HepG2 (cell line): ENCODE results near the gene TEAD4. TPM values are rescaled to one million over a fixed set of nuclear protein-coding genes. Genes with fewer than 3 reads are reported as not detected.

Experiments
- CENPX ChIP-seq: sonication (generic); formaldehyde crosslinking; IDR thresholded peaks from 2 replicates; pipeline ENCODE4 v1.9.0; 2021; ENCODE audit warnings: mild to moderate bottlenecking, missing genetic modification reagents, moderate library complexity
- HDAC6 ChIP-seq: fragments of 200-600 bp; sonication (generic); IDR thresholded peaks from 2 replicates; pipeline ENCODE4 v1.7.0; 2017; ENCODE audit warnings: mild to moderate bottlenecking, antibody characterized with exemption, low read length, low read depth
- IRX3 ChIP-seq: sonication (generic); formaldehyde crosslinking; IDR thresholded peaks from 2 replicates; pipeline ENCODE4 v1.8.1; 2023; ENCODE audit warnings: mild to moderate bottlenecking, low read depth, missing genetic modification reagents, borderline replicate concordance
- ZFP37 ChIP-seq: sonication (generic); formaldehyde crosslinking; IDR thresholded peaks from 2 replicates; pipeline ENCODE4 v1.4.0; 2020; ENCODE audit warnings: missing genetic modification reagents, borderline replicate concordance
- ZFX ChIP-seq: sonication (generic); formaldehyde crosslinking; IDR thresholded peaks from 2 replicates; pipeline ENCODE4 v1.4.0; 2020; ENCODE audit warnings: mild to moderate bottlenecking, low read depth, missing genetic modification reagents, moderate library complexity
- ZNF124 ChIP-seq: sonication (generic); formaldehyde crosslinking; IDR thresholded peaks from 2 replicates; pipeline ENCODE4 v1.4.0; 2020; ENCODE audit warnings: missing genetic modification reagents
- ZNF260 ChIP-seq: sonication (generic); formaldehyde crosslinking; IDR thresholded peaks from 2 replicates; pipeline ENCODE4 v1.4.0; 2020; ENCODE audit warnings: missing genetic modification reagents, low read depth, mild to moderate bottlenecking, borderline replicate concordance
- ZNF326 ChIP-seq: sonication (generic); formaldehyde crosslinking; IDR thresholded peaks from 2 replicates; pipeline ENCODE4 v1.4.0; 2020; ENCODE audit warnings: missing genetic modification reagents, borderline replicate concordance
- ZNF329 ChIP-seq: sonication (generic); formaldehyde crosslinking; IDR thresholded peaks from 2 replicates; pipeline ENCODE4 v1.9.0; 2021; ENCODE audit warnings: low read depth, mild to moderate bottlenecking, missing genetic modification reagents
- ZNF484 ChIP-seq: sonication (generic); formaldehyde crosslinking; IDR thresholded peaks from 2 replicates; pipeline ENCODE4 v1.5.1; 2020; ENCODE audit warnings: mild to moderate bottlenecking, low read depth, missing genetic modification reagents, borderline replicate concordance
- ZNF589 ChIP-seq: sonication (generic); formaldehyde crosslinking; conservative IDR thresholded peaks from 2 replicates; pipeline ENCODE4 v1.8.0; 2022; ENCODE audit warnings: mild to moderate bottlenecking, moderate library complexity, missing genetic modification reagents
- ZNF788 ChIP-seq: sonication (generic); formaldehyde crosslinking; IDR thresholded peaks from 2 replicates; pipeline ENCODE4 v1.5.0; 2020; ENCODE audit warnings: mild to moderate bottlenecking, missing genetic modification reagents, borderline replicate concordance
- ZSCAN20 ChIP-seq: sonication (generic); formaldehyde crosslinking; IDR thresholded peaks from 2 replicates; pipeline ENCODE4 v1.4.0; 2020; ENCODE audit warnings: missing genetic modification reagents, mild to moderate bottlenecking, borderline replicate concordance
- polyA plus RNA-seq, 8 experiments: library from polyadenylated mRNA; depleted of rRNA in 3 of 8; stranded (reverse) in 7 of 8; unstranded in 1 of 8; fragments of >200 nt; fragmentation: Illumina TruSeq in 4 of 8; extraction: Trizol in 4 of 8; gene quantifications; 2 replicates each; pipeline versions ENCODE4 v1.2.1 to v1.2.3, GENCODE V29; 2011 to 2016; ENCODE audit warnings: low read depth in 4 of 8, missing spikeins in 1 of 8, mixed read lengths in 1 of 8; ENCODE audit not compliant: insufficient read depth in 1 of 8
- total RNA-seq, 5 experiments: library from RNA; depleted of rRNA; stranded (reverse); fragments of >200 nt; fragmentation: Illumina TruSeq; extraction: Trizol; gene quantifications; 2 replicates each; pipeline ENCODE4 v1.2.3, GENCODE V29; 2016; ENCODE audit warnings: low read depth in 1 of 5
- TF ChIP-seq, protein P1 (sequence below), 2 experiments: sonication (generic) in 1 of 2; formaldehyde crosslinking in 1 of 2; IDR thresholded peaks; 2 replicates each; pipeline versions ENCODE4 v1.4.0 to v1.6.1; 2018 to 2020; ENCODE audit warnings: missing genetic modification reagents in 2 of 2, borderline replicate concordance in 1 of 2, low read depth in 1 of 2, mild to moderate bottlenecking in 1 of 2, missing biosample characterization in 1 of 2
- TF ChIP-seq, protein P2 (sequence below): sonication (generic); formaldehyde crosslinking; IDR thresholded peaks from 2 replicates; pipeline ENCODE4 v1.5.0; 2020; ENCODE audit warnings: mild to moderate bottlenecking, low read depth, missing genetic modification reagents, borderline replicate concordance
- TF ChIP-seq, protein P3 (sequence below): sonication (generic); formaldehyde crosslinking; IDR thresholded peaks from 2 replicates; pipeline ENCODE4 v1.4.0; 2020; ENCODE audit warnings: missing genetic modification reagents, borderline replicate concordance
- TF ChIP-seq, protein P4 (sequence below): sonication (generic); formaldehyde crosslinking; IDR thresholded peaks from 2 replicates; pipeline ENCODE4 v1.4.0; 2020; ENCODE audit warnings: missing genetic modification reagents
- TF ChIP-seq, protein P5 (sequence below): sonication (generic); formaldehyde crosslinking; IDR thresholded peaks from 2 replicates; pipeline ENCODE4 v1.4.0; 2020; ENCODE audit warnings: missing genetic modification reagents

TEAD4 gene
- total and polyA plus RNA-seq, 2 of the 13 experiments (the other 11 are each of a cell fraction or from before 2014, with no cell fraction given) = 45.0 to 69.4 TPM

DNA sequence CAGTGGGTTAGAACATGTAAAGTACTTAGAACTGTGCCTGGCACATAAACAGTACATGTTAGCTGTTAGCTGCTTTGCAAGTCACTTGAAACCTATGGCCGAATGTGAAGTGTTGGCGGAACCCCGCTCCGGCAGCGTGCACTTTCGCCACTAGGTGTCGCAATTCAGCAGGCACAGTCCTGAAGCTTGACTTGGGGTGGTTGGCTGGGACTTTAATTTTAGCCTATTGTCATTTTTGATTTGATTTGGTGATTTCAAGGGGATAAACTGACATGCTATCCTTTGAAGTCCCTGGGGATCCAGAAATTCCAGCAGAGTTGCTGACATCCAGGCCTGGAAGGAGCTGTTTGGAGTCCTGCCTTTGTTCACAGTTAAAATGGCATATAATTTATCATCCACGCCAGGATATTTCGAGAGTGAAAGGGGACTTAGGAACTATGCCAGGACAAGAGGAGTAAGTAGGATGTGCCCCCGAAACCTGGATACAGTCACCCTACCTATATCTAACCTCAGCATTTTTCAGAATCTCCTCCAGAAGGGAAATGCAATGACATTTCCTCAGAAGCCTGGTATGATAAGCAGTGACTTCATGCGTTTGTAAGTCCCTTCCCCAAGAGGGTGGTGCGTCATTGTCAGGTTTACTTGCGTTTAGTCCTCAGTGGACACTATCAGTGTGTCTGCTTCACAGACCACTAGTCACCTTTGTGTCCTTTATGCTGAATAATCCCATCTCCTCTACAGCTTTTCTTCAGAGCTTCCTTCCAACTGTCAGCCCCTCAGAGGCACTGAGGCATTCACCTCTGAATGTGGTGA is 114.4 kb downstream of the TEAD4 start (continued):
- TF ChIP-seq ZNF329 (CRISPR knock-in tag) (no peak), HDAC6 (no peak), ZSCAN20 (CRISPR knock-in tag) (no peak), ZFX (CRISPR knock-in tag) (peak; percentile 39; the same call in 1 of the 2 replicates), CENPX (CRISPR knock-in tag) (no peak), IRX3 (CRISPR knock-in tag) (no peak), ZNF124 (CRISPR knock-in tag) (0 out of 2 replicates have a peak, but pooled peaks have one; percentile 59), ZFP37 (CRISPR knock-in tag) (no peak), ZNF788 (no peak), ZNF589 (CRISPR knock-in tag) (no peak), ZNF326 (no peak), ZNF260 (CRISPR knock-in tag) (no peak), ZNF484 (CRISPR knock-in tag) (no peak)
- TF ChIP-seq, protein P1, sequence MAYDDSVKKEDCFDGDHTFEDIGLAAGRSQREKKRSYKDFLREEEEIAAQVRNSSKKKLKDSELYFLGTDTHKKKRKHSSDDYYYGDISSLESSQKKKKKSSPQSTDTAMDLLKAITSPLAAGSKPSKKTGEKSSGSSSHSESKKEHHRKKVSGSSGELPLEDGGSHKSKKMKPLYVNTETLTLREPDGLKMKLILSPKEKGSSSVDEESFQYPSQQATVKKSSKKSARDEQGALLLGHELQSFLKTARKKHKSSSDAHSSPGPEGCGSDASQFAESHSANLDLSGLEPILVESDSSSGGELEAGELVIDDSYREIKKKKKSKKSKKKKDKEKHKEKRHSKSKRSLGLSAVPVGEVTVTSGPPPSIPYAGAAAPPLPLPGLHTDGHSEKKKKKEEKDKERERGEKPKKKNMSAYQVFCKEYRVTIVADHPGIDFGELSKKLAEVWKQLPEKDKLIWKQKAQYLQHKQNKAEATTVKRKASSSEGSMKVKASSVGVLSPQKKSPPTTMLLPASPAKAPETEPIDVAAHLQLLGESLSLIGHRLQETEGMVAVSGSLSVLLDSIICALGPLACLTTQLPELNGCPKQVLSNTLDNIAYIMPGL (CRISPR knock-in tag; IDR thresholded peaks at IDR 0.05; ENCODE audit: borderline replicate concordance in 1 of 2, low read depth in 1 of 2) = peak; percentile 38 to 52; a peak in 1 of 4 replicates
- TF ChIP-seq, protein P2, sequence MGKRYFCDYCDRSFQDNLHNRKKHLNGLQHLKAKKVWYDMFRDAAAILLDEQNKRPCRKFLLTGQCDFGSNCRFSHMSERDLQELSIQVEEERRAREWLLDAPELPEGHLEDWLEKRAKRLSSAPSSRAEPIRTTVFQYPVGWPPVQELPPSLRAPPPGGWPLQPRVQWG (CRISPR knock-in tag) = no peak
- TF ChIP-seq, protein P3, sequence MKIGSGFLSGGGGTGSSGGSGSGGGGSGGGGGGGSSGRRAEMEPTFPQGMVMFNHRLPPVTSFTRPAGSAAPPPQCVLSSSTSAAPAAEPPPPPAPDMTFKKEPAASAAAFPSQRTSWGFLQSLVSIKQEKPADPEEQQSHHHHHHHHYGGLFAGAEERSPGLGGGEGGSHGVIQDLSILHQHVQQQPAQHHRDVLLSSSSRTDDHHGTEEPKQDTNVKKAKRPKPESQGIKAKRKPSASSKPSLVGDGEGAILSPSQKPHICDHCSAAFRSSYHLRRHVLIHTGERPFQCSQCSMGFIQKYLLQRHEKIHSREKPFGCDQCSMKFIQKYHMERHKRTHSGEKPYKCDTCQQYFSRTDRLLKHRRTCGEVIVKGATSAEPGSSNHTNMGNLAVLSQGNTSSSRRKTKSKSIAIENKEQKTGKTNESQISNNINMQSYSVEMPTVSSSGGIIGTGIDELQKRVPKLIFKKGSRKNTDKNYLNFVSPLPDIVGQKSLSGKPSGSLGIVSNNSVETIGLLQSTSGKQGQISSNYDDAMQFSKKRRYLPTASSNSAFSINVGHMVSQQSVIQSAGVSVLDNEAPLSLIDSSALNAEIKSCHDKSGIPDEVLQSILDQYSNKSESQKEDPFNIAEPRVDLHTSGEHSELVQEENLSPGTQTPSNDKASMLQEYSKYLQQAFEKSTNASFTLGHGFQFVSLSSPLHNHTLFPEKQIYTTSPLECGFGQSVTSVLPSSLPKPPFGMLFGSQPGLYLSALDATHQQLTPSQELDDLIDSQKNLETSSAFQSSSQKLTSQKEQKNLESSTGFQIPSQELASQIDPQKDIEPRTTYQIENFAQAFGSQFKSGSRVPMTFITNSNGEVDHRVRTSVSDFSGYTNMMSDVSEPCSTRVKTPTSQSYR (CRISPR knock-in tag) = no peak
- TF ChIP-seq, protein P4, sequence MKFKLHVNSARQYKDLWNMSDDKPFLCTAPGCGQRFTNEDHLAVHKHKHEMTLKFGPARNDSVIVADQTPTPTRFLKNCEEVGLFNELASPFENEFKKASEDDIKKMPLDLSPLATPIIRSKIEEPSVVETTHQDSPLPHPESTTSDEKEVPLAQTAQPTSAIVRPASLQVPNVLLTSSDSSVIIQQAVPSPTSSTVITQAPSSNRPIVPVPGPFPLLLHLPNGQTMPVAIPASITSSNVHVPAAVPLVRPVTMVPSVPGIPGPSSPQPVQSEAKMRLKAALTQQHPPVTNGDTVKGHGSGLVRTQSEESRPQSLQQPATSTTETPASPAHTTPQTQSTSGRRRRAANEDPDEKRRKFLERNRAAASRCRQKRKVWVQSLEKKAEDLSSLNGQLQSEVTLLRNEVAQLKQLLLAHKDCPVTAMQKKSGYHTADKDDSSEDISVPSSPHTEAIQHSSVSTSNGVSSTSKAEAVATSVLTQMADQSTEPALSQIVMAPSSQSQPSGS (CRISPR knock-in tag) = no peak
- TF ChIP-seq, protein P5, sequence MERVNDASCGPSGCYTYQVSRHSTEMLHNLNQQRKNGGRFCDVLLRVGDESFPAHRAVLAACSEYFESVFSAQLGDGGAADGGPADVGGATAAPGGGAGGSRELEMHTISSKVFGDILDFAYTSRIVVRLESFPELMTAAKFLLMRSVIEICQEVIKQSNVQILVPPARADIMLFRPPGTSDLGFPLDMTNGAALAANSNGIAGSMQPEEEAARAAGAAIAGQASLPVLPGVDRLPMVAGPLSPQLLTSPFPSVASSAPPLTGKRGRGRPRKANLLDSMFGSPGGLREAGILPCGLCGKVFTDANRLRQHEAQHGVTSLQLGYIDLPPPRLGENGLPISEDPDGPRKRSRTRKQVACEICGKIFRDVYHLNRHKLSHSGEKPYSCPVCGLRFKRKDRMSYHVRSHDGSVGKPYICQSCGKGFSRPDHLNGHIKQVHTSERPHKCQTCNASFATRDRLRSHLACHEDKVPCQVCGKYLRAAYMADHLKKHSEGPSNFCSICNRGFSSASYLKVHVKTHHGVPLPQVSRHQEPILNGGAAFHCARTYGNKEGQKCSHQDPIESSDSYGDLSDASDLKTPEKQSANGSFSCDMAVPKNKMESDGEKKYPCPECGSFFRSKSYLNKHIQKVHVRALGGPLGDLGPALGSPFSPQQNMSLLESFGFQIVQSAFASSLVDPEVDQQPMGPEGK (CRISPR knock-in tag) = no peak
